Transverse colon (tissue), 4 donors: ENCODE data around the gene LMTK2. TPM values are rescaled to one million over a fixed set of nuclear protein-coding genes. Genes with fewer than 3 reads are reported as not detected.

ENCODE experiments used
- DNase-seq: peaks from one replicate; pipeline ENCODE4 v3.0.0-alpha.2; 2019
- H3K27ac ChIP-seq, 4 donors: fragments of 200-600 bp; sonication (generic); 2 replicates each; pipeline ENCODE4 v1.5.1; 2016 to 2018; ENCODE audit warnings: inconsistent platforms in 4 of 4
- H3K27me3 ChIP-seq: fragments of 200-600 bp; sonication (generic); 2 replicates; pipeline ENCODE4 v1.5.1; 2017; ENCODE audit warnings: inconsistent platforms
- H3K36me3 ChIP-seq, 4 donors: fragments of 200-600 bp; sonication (generic); 2 replicates each; pipeline ENCODE4 v1.5.1; 2017 to 2019; ENCODE audit warnings: inconsistent platforms in 4 of 4
- H3K4me1 ChIP-seq, 4 donors: fragments of 200-600 bp; sonication (generic); 2 replicates each; pipeline ENCODE4 v1.5.1; 2017 to 2020; ENCODE audit warnings: inconsistent platforms in 4 of 4
- H3K4me3 ChIP-seq, 4 donors: fragments of 200-600 bp; sonication (generic); 1 replicate in 1 of 4; 2 replicates in 3 of 4; pipeline versions ENCODE4 v1.5.1 to v1.6.1; 2017 to 2019; ENCODE audit warnings: inconsistent platforms in 4 of 4
- H3K9me3 ChIP-seq, 2 donors: fragments of 200-600 bp; sonication (generic); 2 replicates each; pipeline ENCODE4 v1.5.1; 2017 to 2019; ENCODE audit warnings: inconsistent platforms in 2 of 2
- EP300 ChIP-seq: sonication (generic); formaldehyde crosslinking; IDR thresholded peaks from one replicate; pipeline ENCODE4 v1.6.1; 2017; ENCODE audit warnings: antibody characterized with exemption, low read depth
- POLR2A ChIP-seq: fragments of 450-650 bp; IDR thresholded peaks from one replicate; pipeline ENCODE4 v1.6.1; 2016; ENCODE audit warnings: antibody characterized with exemption, mild to moderate bottlenecking, moderate library complexity
- POLR2AphosphoS5 ChIP-seq, 3 donors: sonication (generic); formaldehyde crosslinking; IDR thresholded peaks; one replicate each; pipeline ENCODE4 v1.6.1; 2016; ENCODE audit warnings: antibody characterized with exemption in 3 of 3
- WGBS, 2 donors: methylation state at CpG; one replicate each; pipeline ENCODE4 v1.1.5; 2018; ENCODE audit warnings: low coverage in 1 of 2; 5-methylcytosine and 5-hydroxymethylcytosine counted together
- in situ Hi-C, 4 donors: fragments of 200-750 bp; cut with MboI; loops; one replicate each; pipeline versions ENCODE4 v1.15.0 to v1.15.1; 2017; ENCODE audit warnings: low sequenced_read_pairs in 3 of 4, low pct_ligation_motif_present in 1 of 4, low pct_unique_long_range_greater_than_20kb in 1 of 4
- intact Hi-C: fragments of 100-400 bp; cut with DNase I; formaldehyde crosslinking; loops from one replicate; pipeline ENCODE4 v1.15.1; 2023; ENCODE audit warnings: low total_unique reads
- total RNA-seq, 4 donors: library from RNA; depleted of rRNA; stranded (reverse); fragments of >200 nt; gene quantifications; one replicate each; pipeline ENCODE4 v1.1.0, GENCODE V29; 2016
- TF ChIP-seq, protein P1 (sequence below), 5 experiments: fragments of 200-600 bp in 3 of 5; fragments of 450-650 bp in 2 of 5; sonication (generic) in 3 of 5; IDR thresholded peaks; 1 replicate in 2 of 5; 2 replicates in 3 of 5; pipeline ENCODE4 v1.5.1; 2016 to 2017; ENCODE audit warnings: antibody characterized with exemption in 5 of 5, inconsistent platforms in 3 of 5, mild to moderate bottlenecking in 2 of 5, moderate library complexity in 1 of 5

Gene LMTK2
- total RNA-seq, 4 donors from 2014 or later: 51.6 to 106 (median 62.2) TPM

DNA sequence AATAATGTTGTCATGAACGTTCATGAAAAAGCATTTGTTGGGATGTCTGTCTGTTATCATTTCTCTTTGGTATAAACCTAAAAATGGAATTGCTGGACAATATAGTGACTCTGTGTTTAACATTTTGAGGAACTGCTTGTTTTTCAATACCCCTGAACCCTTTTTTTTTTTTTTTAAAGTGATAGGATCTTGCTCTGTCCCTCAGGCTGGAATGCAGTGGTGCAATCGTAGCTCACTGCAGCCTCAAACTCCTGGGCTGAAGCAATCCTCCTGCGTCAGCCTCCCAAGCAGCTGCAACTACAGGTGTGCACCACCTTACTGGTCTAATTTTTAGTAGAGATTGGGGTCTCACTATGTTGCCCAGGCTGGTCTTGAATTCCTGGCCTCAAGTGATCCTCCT, 15.1 kb upstream of the LMTK2 start:
- no peaks in the 10 kb centered on the region for H3K36me3 ChIP-seq
- in situ Hi-C loops (no loop called here), intact Hi-C loops (no loop called here)
- TF ChIP-seq POLR2A: no peak
- TF ChIP-seq, protein P1, sequence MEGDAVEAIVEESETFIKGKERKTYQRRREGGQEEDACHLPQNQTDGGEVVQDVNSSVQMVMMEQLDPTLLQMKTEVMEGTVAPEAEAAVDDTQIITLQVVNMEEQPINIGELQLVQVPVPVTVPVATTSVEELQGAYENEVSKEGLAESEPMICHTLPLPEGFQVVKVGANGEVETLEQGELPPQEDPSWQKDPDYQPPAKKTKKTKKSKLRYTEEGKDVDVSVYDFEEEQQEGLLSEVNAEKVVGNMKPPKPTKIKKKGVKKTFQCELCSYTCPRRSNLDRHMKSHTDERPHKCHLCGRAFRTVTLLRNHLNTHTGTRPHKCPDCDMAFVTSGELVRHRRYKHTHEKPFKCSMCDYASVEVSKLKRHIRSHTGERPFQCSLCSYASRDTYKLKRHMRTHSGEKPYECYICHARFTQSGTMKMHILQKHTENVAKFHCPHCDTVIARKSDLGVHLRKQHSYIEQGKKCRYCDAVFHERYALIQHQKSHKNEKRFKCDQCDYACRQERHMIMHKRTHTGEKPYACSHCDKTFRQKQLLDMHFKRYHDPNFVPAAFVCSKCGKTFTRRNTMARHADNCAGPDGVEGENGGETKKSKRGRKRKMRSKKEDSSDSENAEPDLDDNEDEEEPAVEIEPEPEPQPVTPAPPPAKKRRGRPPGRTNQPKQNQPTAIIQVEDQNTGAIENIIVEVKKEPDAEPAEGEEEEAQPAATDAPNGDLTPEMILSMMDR (IDR thresholded peaks at IDR 0.05): no peak
- no peak for TF ChIP-seq EP300
- TF ChIP-seq POLR2AphosphoS5 (IDR thresholded peaks at IDR 0.05): no peak
- H3K4me1 ChIP-seq: peaks cover 0 to 7% (median 5%) of the 10 kb centered on the region in 4 donors
- peaks cover 10 to 17% of the 10 kb centered on the region in 2 donors for H3K9me3 ChIP-seq
- no peak overlapping the region for H3K4me3 ChIP-seq
- DNase-seq: no peak
- H3K27me3 ChIP-seq: no peaks in the 10 kb centered on the region
- no peak overlapping the region for H3K27ac ChIP-seq
- 77 to 80% methylated on average over 2 to 3 of the region's 3 CpGs for WGBS, 2 donors

GRCh38 chr7:98097042-98097645, 9.5 kb upstream of the LMTK2 start:
- intact Hi-C loops: no loop called here
- TF ChIP-seq POLR2AphosphoS5 (IDR thresholded peaks at IDR 0.05) (no peak), EP300 (no peak), POLR2A (no peak)
- TF ChIP-seq, protein P1 (IDR thresholded peaks at IDR 0.05): no peak
- peaks cover 35 to 39% of the 10 kb centered on the region in 2 donors for H3K9me3 ChIP-seq
- no peak overlapping the region for H3K4me3 ChIP-seq
- H3K27me3 ChIP-seq: no peaks in the 10 kb centered on the region
- 86 to 97% methylated on average over 1 of the region's 1 CpG for WGBS, 2 donors
- in situ Hi-C loops: no loop called here
- H3K4me1 ChIP-seq: no peaks in the 10 kb centered on the region
- DNase-seq: no peak
- H3K36me3 ChIP-seq: no peaks in the 10 kb centered on the region
- H3K27ac ChIP-seq: no peak overlapping the region

GRCh38 chr7:98100088-98100487, 6.6 kb upstream of the LMTK2 start:
- intact Hi-C loops: no loop called here
- DNase-seq: no peak
- Histone ChIP-seq H3K4me1 (no peaks in the 10 kb centered on the region), H3K27me3 (no peaks in the 10 kb centered on the region), H3K36me3 (no peaks in the 10 kb centered on the region), H3K27ac (no peak overlapping the region), H3K9me3 (peaks cover 30 to 35% of the 10 kb centered on the region in 2 donors), H3K4me3 (no peak overlapping the region)
- whole genome bisulfite sequencing, 2 donors: 79 to 100% methylated on average over 1 of the region's 1 CpG
- TF ChIP-seq POLR2A (no peak), POLR2AphosphoS5 (IDR thresholded peaks at IDR 0.05) (no peak), EP300 (no peak)
- TF ChIP-seq, protein P1 (IDR thresholded peaks at IDR 0.05): no peak
- in situ Hi-C loops: loop anchor here in 2 of 4 donors (10.0 kb wide), 1 partner anchor 55 kb away; no protein-coding TSS in a partner anchor

- intact Hi-C loops (no loop called here), in situ Hi-C loops (loop anchor here in 2 of 4 donors (10.0 kb wide), 1 partner anchor 53 kb away; no protein-coding TSS in a partner anchor)
- no peak for DNase-seq
Measured at GRCh38 chr7:98102170-98102569, 4.5 kb upstream of the LMTK2 start.

More at GRCh38 chr7:98102170-98102569, 4.5 kb upstream of the LMTK2 start:
- 63% methylated on average over 1 of the region's 1 CpG; no CpG with 5 or more reads in 1 of the 2 donors for WGBS, 2 donors
- Histone ChIP-seq H3K4me1 (peaks cover 0 to 3% (median 1%) of the 10 kb centered on the region in 4 donors), H3K9me3 (peaks cover 15 to 19% of the 10 kb centered on the region in 2 donors), H3K27ac (no peak overlapping the region), H3K36me3 (no peaks in the 10 kb centered on the region), H3K4me3 (no peak overlapping the region), H3K27me3 (no peaks in the 10 kb centered on the region)
- TF ChIP-seq EP300 (no peak), POLR2AphosphoS5 (IDR thresholded peaks at IDR 0.05) (no peak), POLR2A (no peak)
- TF ChIP-seq, protein P1 (IDR thresholded peaks at IDR 0.05): no peak
